DOHH2 (cell line): ENCODE data around the gene CD93.

ENCODE experiments used
- CTCF ChIP-seq: fragments of 200-600 bp; sonication (generic); IDR thresholded peaks from one replicate; pipeline ENCODE4 v1.5.1; 2014; ENCODE audit warnings: antibody characterized with exemption, mild to moderate bottlenecking, low read depth, low read length; ENCODE audit not compliant: poor library complexity, severe bottlenecking
- EZH2phosphoT487 ChIP-seq: fragments of 200-600 bp; sonication (generic); IDR thresholded peaks from 2 replicates; pipeline ENCODE4 v1.6.1; 2017; ENCODE audit warnings: borderline replicate concordance, mild to moderate bottlenecking, antibody characterized with exemption, low read length, moderate library complexity, mixed read lengths

GRCh38 chr20:23107466-23107865 lies 21.3 kb upstream of the CD93 start:
- TF ChIP-seq EZH2phosphoT487 (no peak), CTCF (no peak)
